GM19239 (cell line): Measurements from ENCODE around the gene EHHADH.

Source experiments
- DNase-seq: peaks from one replicate; pipeline ENCODE4 v3.0.0; 2011; ENCODE audit warnings: low spot score; ENCODE audit not compliant: insufficient read length
- FAIRE-seq: peaks from 2 replicates; lab custom pipeline; 2011; peaks lifted over from hg19 to GRCh38; lab: Jason Lieb, UNC

The EHHADH gene

DNA sequence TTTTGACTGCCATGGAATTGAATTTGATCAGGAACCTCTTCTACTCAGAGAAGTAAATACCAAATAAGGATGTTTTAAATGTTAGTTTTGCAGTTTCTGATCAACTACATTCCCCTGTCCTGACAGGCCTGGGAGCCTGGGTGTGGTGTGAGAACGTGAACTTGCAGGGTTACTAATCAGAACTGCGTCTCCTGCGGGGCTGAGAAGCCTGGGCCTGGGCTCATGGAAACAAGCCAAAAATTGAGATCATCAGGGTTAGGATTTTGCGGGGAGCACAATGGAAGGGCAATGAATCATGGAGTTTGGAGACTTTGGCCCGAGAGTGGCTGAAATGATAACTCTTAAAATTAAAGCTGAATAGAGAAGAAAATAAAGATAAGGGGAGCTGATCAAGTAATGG lies 53.2 kb downstream of the EHHADH start:
- DNase-seq (no peak), FAIRE-seq (no peak)

DNA sequence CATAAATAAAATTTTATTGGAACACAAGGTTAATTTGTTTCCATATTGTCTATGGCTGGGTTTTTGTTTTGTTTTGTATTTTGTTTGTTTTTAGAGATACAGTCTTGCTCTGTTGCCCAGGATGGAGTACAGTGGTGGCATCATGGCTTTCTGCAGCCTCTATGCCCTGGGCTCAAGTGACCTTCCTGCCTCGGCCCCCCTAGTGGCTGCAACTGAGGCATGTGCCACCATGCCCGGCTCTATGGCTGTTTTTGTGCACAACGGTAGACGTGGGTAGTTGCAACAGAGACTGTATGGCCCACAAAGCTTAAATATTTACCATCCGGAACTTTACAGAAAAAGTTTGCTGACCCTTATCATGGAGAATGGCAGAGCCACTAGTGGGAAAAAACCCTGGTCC lies 54.2 kb downstream of the EHHADH start:
- FAIRE-seq (no peak), DNase-seq (no peak)

DNA sequence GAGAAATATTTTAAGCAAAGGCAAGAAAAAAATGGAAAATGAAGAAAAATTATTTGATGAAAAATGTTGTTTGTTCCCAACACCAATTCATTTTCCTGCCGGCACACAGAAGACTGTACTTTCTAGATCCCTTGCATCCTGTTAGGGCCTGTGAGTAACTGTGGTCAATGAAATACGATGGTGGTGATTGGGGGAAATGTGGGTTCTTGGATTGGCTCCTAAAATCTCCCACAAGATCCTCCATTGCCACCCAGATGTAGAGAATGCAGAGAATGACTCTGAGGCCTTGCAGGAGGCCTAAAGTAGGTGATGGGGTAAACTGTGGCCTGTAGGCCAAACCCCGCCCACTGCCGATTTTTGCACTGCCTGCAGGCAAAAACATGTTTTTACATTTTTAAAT lies 54.6 kb downstream of the EHHADH start:
- no peak for DNase-seq
- no peak for FAIRE-seq

DNA sequence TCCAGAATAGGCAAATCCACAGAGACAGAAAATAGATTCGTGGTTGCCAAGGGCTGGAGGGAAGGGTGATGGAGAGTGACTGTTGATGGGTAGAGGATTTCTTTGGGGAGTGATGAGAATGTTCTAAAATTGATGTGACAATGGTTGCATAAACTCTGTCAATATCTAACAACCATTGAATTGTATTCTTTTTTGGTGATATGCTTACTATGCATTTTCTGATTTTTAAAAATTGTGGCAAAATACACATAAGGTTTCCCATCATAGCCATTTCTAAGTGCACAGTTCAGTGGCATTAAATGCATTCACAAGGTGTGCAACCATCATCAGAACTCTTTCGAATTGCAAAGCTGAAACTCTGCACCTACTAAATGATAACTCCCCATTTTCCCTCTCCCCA lies 56.8 kb downstream of the EHHADH start:
- no peak for DNase-seq
- FAIRE-seq, result no peak

DNA sequence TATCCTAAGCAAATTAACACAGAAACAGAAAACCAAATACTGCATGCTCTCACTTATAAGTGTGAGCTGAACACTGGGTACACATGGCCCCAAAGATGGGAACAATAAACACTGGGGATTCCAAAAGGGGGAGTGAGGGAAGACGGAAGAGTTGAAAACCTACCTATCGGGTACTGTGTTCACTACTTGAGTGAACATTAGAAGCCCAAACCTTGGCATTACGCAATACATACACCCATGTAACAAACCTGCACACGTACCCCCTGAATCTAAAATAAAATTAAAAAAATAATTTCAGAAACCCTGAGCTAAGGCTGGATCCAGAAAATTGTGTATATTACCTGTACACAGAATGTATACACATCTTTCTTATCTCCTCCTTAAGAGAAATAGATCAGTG lies 58.2 kb downstream of the EHHADH start:
- DNase-seq (no peak), FAIRE-seq (no peak)

DNA sequence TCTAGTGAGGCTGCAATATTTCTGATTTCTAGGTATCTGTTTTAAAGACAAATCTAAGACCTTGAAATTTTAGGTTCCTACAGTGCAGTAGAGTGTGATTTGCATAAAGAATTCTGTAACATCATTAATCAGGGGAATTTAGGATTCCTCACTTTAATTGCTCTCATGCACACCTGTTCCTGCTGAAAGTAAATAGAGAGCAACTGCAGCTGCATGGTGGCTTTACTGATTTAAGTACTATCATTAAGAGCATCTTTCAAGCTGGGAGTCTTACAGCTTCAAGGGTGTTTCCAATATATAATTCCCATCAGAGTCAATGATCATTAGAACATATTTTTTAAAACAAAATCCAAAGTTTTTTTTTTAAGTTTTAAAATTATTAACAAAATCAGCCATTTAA lies 65.0 kb downstream of the EHHADH start:
- no peak for DNase-seq
- no peak for FAIRE-seq

DNA sequence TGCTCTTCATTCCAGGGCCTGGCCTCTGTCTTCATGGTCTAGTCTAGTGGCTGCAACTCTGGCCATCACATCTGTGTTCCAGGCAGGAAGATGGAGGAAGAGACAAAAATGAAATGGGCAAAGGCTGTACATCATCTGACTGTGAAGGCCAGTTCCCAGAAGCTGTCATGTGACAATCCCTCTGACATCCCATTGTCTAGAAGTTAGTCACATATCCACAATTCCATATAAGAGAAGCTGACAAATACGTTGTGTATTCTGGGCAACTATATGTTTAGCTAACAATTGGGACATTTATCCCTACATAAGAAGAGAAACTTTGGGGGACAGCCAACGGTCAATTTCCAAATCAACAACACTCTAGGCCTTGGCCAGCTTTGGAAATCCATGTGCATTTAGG lies 66.5 kb downstream of the EHHADH start:
- FAIRE-seq, result no peak

DNA sequence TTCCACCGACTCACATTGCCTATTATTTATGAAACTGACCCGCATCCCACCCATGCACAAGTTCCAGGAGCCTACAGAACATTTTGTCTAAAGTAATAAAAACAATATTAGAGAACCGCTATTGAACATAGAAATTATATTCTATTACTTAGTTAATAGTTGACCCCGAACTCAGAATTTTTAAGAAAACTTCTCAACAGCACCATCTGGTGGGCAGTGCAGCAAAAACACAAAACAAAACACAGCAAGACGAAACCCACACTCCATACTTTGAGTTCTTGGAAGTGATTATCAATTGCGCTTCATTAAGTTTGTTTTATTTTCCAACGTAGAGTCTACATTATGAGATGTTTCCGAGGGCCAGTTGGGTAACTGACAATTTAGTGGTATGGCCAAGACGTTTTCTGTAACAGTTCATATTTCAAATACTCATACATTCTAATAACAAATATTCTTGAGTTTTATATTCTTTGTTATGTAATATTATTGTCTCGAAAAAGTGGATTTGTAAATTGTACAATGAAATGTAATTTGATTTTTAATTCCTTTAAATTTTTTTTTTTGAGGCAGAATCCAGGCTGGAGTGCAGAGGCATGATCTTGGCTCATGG lies 77.0 kb downstream of the EHHADH start:
- no peak for DNase-seq
- no peak for FAIRE-seq

More for the DNA sequence above, 66.5 kb downstream of the EHHADH start:
- DNase-seq, result no peak

DNA sequence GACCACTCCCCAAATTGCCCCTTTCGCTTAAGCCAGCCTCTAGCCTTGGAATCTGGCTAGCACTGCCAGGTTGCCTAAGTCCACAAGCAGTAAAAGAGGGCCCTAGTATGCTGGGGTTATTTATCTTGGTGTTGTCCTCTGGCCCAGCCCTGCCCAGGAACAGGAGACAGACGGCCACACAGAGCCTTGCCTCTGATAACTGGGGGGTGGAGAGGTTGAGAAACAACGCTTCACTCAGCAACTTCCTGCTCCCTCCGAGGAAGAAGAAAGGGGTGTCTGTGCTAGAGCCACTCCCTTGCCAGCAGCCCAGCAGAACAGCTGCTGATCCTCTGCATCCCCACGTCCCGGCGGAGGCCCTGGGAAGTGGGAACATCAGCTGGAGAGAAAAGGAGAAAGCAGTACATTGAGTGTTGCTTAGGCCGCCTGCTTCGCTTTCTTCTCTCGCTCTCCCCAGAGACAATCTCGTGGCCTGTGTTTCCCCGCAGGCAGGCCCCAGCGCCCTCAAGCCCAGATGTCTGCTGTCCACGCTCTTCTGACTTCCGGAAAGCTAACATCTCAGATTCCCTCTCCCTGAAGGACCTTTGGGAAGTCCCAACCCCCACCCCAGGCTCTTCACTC lies 78.4 kb downstream of the EHHADH start:
- DNase-seq, result no peak
- FAIRE-seq, result peak; percentile 80

DNA sequence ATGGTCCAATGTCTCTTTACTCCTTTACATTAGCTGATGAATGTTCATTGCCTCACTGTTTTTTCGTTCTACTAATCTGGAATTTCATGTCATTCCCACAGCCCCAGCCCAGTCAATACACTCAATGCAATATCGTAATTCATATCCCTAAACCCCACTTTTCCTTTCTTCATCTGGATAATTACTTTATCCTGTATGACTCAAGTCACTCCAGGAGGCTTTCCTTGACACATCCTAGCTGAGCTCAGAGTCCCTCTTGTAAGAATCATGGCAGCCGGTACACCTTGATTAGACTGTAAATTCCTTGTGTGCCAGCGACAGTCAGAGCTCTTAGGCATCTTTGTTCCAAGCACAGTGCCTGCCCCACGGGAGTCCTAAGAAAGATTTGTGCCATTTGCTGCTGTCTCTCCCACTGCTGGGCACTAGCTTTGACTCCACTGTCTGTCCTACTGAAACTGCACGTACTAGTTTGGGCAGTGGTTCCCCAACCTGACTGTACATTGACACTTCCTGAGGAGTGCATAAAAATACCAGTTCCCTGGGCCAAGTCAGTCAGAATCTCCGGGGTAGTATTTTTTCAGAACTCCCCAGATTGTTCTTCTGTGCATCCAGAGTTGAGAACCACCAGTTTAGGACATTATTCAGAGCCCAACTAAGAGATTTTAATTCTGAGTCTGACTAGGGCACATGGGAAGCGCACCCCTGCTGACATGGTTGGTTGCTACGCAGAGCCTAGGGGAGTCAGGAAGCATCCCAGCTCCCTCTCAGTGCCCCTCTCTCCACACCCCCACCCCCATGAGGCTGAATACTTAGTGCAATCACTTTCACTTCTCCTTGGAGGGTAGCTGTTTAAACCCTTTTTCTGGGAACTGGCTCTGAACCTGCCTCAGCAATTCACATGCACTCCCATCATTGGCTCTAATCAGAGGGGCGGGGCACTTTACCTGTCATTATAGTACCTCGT lies 81.5 kb downstream of the EHHADH start:
- DNase-seq (no peak), FAIRE-seq (no peak)

DNA sequence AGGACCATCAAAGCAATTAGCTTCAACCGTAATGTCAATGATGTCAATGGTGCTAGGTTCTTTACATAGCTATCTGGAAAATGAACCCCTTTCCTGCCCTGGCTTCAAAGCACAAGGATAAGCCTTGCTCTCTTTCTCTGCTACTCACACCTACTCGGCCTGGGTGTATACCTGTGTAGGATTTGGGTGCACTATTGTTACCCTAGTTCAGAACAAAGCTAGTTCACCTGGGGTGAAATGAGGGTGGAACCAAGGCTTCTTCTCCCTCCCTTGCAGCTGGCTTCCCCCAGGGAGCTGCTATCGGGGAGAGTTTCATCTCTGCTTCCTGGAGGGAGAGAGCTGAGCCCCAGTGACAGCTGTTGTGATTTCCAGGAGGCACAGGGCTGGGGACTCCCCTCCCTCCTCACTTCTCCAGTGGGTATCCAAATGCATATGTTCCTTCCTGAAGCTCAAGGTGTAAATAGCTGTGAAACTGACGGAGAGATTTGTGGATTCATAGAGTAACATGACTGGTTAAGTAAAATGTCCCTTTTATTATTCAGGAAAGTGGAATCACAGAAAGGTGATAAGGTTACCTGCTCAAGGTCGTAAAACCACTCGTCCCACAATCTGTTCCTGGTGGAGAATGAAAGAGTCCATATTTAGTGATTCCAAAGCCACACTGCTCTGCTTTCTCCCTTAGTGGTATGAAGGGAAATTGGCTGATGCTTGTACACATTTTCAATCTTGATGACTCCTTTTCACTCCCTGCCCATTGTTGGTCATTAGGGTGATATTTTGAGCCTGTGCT lies 89.2 kb downstream of the EHHADH start:
- DNase-seq, result no peak
- no peak for FAIRE-seq

DNA sequence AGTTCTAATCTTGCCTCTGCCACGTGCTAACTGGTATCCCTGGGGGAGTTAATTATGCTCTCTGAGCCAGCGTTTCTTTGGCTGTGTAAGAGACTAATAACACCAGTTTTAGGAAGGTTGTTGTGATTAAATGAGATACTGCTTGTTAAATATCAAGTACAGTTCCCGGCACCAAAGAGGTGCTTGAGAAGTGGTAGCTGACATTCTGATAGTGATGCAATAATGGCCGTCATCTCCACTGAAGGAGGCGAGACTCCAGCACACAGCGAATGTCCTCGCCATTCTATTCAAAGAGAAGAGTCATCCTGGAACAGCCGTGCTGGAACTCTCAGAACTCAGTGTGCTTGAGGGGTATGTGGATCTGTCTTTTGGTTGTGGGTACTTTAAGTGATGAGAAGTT lies 91.2 kb downstream of the EHHADH start:
- no peak for DNase-seq
- no peak for FAIRE-seq

DNA sequence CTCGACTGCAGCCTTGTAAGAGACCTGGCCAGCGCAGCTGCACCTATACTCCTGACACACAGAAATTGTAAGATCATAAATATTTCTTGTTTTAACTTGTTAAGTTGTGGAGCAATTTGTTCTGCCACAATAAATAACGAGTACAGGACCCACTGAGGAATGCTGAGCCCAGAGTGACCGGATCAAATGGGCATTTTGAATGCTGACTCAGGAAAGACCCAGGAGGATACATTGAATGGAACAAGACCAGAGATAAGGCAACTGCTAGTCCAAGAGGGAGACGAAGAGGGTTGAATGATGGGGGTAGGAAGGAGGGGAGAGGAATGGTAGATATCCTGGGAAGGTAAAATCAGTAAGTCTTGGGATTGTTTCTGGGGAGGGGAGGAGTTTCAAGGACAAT lies 92.1 kb downstream of the EHHADH start:
- DNase-seq (no peak), FAIRE-seq (no peak)

DNA sequence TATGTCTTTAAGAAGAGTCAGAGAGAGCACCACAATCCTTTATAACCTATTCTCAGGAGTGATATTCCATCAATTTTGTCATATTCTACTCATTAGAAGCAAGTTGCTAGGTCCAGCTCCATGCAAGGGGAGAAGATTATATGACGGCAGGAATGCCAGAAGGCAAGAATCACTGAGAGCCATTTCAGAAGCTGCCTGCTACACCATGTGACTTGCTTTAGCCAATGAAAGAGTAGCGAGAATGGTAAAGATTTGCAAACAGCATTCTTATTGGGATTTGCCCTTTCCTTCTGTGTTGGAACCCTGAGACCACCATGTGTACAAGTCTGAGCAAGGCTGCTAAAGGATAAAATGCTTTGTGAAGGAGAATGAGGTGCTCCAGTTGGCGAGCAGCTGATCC lies 96.5 kb downstream of the EHHADH start:
- FAIRE-seq (no peak), DNase-seq (no peak)

DNA sequence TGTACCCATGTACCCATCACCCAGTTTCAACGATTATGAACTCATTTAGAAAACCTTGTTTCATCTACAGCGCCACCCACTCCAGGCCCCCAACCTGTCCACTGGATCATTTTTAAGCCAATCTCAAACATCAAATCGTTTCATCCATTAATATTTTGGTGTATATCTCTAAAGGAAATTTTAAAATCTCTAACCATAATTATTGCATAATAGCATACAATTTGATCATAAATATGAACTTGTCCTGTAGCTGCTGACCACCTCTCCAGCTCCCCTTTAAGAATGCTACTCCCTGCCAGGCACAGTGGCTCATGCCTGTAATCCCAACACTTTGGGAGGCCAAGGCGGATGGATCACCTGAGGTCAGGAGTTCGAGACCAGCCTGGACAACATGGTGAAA lies 98.2 kb downstream of the EHHADH start:
- no peak for FAIRE-seq
- no peak for DNase-seq

DNA sequence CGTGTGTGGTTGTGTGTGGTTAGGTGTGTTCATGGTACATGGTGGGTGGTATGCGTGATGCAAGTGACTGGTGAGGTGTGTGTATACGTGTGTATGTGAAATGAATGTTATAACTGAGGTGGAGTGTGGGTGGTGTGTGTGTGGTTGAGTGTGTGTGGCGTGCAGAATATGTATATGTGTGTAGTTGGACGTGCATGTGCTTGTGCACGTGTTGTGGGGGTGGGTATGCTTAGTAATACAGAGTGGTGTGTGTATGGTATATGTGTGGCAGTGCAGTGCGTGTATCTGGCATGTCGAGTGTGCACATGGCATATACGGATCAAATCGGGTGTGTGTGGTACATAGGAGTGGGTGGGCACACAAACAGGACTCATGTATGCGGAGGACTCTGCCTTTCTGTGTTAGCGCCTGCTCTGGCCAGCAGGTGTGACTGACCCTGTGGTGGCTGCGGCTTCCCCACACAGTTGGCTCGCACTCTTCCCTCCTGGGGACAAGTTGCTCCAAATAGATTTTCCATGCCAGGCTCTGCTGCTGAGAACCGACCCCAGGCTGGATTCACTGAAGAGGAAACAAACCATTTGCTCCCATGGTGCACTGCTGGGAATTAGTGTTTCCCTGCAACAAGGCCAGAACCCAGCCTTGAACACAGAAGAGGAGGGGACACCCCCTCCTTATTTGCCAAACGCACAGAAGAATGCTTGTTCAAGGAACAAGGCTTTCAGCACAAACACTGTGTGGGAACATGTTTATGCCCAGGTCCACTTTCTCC lies 99.8 kb downstream of the EHHADH start:
- no peak for DNase-seq
- no peak for FAIRE-seq

DNA sequence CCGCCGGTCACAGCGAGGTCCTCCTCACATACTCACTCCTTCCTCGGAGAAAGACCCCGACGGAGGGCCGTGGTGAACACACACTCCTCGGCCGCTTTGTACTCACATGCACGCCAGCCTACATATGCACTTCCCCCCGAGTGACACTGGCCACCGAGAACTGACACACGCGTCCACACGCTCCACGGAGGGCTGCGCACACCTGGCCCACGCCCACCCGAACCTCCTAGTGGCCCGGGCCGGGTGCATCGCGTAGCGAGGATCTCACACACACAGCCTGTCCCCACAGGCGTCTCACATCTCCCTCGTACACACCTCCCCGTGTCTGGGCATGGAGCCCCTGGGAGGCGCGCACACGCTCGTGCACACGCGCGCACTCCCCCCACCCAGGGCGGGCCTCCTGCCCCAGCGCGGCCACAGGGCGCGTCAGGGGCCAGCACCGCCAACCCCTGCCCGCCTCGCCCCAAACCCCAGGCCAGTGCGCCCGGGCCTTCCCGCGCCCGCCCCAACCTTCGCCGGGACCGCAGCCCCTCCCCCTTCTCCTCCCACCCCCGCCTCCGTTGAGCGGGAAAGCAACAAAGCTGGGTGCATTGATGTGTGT lies 100.6 kb downstream of the EHHADH start:
- peak; percentile 36 for DNase-seq
- FAIRE-seq, result no peak

DNA sequence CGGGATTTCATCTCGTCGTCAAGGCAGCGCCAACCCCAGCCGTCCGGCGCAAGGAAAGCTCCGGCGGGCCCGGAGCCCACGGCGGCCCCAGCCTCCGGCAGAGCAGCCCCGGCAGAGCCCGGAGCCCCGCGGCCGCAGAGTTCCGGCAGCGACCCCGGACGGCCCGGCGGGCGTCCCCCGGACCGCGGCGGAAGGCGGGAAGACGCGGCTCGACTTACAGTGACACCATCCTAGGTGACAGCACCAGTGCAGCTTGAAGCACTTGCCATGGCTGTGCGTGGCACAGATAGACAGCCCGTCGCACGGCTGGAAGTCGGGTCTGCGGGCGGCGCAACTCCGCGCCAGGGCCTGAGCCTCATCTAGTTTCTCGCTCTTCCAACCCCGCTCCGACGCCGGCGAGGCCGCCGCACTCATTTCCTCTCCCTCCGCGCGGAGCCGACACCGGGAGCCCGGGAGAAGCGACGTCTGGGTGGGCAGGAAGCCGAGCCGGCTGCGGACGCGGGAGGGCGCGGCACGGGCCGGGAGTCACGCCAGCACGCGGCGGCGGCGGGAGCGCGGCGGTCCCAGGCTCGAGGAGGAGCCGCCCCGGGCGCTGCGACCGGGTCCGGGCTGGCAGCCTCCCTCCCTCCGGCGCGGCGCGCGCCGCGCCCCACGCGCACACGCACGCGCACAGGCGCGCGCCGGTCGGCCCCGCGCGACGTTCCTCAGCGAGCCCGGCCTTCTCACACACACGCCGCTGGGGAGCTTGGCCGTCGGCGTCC lies 101.3 kb downstream of the EHHADH start, which contains the start of gene C3orf70:
Gene C3orf70, minus strand, starts transcription at position 651 of the 761 bp plus-strand sequence. Its CDS starts 237 bp downstream, at position 414.
- no peak for FAIRE-seq
- DNase-seq, result peak; percentile 54
